HG02840 (cell line): Measurements from ENCODE around the gene WWP2.
"Not testable (repeated sequence)": the region's sequence is repeated elsewhere in the genome, so short reads cannot be mapped to it uniquely, and the experiment has no call there.

Experiments
- ATAC-seq: cut with Tn5 transposase; IDR thresholded peaks from one replicate; pipeline ENCODE4 v1.9.1; 2021; ENCODE audit warnings: mild to moderate bottlenecking, moderate library complexity, moderate number of reproducible peaks; ENCODE audit not compliant: unreplicated experiment, low FRiP score

The WWP2 gene

DNA sequence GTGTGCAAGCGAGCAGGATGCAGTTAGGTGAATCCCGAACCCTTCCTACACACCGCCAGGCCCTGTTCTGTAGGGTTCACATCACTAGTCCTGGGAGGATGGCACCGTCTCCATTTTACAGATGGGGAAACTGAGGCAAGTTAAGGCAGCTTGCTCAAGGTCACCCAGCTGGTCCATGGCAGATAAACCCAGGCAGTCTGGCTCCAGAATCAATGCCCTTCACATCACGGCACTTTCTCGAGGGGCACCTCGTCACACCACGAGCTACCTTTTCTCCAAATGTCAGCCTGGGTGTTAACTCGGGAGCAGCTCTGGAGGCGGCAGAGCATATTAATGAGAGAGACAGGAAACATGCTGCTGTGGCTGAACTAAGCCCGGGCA is 16.9 kb upstream of the WWP2 start:
- ATAC-seq: no peak

DNA sequence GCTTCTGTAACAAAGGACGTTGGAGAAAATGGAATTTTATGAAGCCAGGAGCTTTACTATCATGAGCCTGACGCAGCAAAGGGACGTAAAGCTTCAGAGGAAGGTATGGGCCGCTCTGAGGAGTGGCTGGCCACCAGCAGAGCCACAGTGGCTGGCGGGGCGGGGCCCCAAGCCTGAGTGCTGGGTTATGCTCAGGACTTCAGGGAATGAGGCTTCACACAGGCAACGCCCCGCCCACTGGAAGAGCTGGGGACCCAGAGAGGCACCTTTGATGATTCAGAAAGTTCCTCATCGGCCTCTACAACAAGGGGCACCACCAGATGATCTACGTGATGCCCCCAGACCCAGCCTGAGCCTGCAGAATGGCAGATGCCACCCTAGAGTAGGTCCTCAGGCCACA is 16.2 kb upstream of the WWP2 start:
- no peak for ATAC-seq

DNA sequence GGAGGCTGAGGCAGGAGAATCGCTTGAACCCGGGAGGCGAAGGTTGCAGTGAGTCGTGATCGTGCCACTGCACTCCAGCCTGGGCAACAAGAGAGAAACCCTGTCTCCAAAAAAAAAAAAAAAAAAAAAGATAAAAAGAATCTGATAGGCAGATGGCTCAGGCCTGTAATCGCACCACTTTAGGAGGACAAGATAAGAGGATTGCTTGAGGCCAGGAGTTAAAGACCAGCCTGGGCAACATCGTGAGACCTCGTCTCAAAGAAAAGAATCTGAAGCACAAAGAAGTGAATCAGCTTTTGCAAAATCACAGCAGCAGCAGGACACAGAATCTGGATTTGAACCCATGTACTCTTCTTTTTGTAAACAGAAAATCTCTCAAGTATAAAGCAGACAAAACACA is 15.0 kb upstream of the WWP2 start:
- ATAC-seq: no peak

DNA sequence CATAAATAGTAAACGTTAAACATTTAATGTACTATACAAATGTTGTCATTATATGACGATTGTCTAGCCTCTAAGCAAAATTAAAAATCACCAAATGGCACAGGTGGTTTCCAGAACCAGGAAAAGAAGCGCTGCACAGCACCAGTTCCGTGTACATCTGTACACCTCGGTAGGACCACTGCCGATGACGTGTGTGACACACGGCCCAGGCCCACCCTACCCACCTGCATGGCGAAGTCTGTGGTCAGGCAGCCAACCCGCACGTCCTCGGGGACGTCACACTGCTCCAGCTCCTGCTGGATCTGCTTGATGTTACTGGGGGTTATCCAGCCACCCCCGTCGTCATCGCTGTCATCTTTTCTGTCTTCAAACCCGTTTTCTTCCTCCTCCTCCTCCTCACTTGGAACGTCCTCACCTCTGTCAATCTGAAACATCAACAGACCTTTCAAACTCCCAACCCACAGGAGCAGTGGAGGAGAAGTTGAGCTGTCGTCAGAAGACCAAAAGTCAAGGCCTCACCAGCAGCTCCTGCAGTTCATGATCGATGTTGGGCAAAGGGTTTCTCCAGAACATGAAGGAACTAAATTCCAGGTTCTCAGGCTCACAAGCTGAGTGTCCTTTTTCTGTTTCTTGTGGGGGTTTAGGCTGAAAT is 13.3 kb upstream of the WWP2 start:
- ATAC-seq: no peak

DNA sequence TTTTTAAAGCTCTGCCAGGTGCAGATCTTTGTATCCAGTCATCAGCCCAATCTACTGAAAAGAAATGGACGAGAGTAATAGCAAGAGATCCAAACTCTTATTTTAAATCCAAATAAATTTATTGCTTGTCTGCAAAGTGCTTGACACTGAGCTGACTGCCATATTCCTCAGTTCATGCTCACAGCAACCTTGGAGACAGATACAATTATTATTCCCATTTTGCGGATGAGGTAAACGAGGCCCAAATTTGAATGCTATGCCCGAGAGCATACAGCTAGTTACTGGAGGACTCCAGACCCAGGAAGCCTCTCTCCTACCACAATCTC is 8.0 kb upstream of the WWP2 start:
- ATAC-seq: no peak

DNA sequence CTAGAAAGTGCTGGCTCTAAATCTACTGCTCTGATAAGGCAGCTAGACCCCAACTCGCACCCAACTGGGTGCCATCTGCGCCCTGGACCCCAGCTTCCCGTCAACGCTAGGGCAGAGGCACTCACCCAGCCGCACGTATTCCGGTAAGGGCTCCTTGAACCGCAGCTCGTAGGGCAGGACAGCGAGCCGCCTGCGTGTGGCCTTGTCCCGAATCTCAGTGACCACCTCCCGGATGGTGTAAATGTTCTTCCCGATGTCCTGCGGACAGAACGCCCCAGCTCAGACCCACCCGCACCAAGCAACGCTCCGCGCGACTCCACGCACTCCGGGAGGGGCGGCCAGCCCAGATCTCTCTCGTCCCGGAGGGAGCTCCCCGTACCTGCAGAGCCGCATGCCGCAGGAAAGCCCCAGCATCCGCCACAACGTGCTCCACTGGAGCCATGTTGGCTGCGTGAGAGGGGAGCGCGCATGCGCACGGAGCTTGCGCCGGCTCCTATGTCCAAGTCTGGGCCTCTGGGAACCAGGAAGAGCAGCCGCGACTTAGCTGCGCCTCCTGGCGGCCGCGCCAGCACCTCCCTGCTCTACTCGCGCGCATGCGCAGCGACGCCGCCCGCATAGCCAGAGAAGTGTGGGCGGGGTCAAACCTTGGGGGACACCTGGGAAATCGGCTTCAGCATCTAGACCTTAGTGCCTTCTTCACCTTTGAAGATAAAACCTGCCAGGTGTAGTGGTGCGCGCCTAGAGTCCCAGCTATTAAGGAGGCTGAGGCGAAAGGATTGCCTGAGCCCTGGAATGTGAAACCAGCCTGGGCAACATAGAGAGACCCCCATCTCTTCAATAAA is 7.4 kb upstream of the WWP2 start, which contains the start of gene NOB1:
Gene NOB1 (minus strand): TSS at position 458 of the 842 bp plus-strand sequence. CDS start 16 bp downstream, at position 442.
- peak; percentile 95 for ATAC-seq

DNA sequence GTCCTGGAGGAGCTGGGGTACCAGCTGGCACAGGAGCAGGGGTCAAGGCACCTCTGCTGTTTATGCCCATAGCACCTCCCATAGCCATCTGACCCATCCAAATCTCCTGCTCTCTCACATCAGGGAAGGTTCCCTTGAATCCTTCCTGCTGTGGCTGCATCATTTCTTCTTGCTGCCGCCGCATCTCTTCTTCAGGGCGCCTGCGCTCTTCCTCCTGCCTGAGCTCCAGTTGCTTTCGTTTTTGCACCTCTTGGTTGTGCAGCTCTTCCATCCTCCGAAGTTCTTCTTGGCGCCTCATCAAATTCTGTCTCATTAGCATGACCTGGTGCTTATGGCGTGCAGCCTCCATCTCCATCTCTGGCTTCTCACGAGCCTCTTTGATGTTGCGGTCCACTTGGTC is 5.4 kb upstream of the WWP2 start:
- ATAC-seq: no peak

DNA sequence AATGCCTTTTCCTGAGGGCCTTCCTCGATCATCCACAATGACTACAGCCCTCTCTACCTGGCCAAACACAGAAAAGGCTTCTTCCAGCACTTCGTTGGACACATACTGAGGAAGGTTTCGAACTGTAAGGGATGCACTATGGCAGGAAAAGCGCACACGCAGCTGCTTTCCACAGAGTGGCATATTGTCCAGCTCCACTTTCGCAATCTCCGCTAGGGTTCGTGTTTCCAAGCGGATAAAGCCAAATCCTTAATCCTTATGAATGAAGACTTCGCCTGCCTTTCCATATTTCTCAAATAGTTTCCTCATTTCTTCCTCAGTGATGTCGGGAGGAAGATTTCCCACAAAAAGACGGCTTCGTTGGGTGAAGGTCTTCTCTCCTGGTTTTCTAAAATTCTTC is 4.8 kb upstream of the WWP2 start:
- not testable (repeated sequence) for ATAC-seq

DNA sequence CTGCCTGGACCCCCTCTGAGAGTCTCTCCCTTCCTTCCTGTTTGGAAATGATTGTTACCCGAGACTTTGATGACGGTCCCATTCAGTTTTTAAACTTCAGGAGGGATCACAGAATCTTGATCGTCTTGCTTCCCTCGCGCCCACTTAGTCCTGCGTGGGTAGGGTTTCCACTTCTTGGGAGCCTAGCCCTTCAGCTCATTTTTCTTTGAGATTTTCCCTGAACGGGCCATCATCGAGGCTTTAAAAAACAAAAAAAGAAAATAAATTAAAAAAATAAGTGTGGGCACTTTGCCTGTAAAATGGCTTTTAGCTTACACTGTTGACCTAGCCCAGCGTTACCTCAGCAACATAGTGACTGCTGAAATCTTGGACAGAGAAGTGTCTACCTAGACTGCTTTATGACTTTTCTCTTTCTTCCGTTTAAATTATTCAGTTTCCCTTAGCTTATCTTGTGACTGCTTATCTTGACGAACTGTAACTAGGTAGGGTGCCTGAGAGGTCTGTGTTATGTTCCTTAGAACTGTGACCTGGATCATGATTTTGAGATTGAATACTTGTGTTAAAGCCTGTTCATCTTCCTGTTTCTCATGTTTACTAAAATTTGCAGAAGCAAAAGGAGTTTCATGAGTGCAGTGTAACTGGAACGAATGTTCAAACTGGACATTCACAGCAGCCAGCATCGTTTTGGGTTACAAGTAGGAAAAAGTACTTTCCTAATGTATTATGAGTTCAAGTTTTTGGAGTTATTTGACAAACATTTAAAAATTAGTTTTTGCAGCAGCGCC is 874 bp downstream of the WWP2 start:
- ATAC-seq: peak; percentile 8

- no peak for ATAC-seq
Measured at GRCh38 chr16:69763599-69763942, 1.4 kb downstream of the WWP2 start.

GRCh38 chr16:69767459-69768229 is 5.5 kb downstream of the WWP2 start:
- ATAC-seq: no peak

- no peak for ATAC-seq
Measured at GRCh38 chr16:69768666-69769065, 6.5 kb downstream of the WWP2 start.

DNA sequence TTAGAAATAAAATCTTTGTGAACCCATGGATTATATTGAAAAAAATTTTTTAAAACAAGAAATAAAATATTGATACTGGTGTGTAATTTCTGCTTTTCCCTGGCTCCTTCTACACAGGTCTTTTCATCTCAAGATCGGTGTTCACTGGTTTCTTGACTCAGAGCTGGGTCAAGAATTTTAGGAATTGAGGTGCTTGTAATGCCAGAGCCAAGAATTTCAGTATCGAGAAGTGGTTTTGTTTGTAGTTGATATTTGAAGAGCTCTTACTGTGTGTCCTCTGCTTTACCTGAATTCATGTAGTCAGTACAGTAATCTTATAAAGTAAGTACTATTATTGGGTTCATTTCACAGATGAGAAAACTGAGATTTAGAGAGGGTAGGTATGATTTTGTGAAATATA is 7.3 kb downstream of the WWP2 start:
- no peak for ATAC-seq

- ATAC-seq: no peak
Measured at GRCh38 chr16:69771651-69771967, 9.5 kb downstream of the WWP2 start.

DNA sequence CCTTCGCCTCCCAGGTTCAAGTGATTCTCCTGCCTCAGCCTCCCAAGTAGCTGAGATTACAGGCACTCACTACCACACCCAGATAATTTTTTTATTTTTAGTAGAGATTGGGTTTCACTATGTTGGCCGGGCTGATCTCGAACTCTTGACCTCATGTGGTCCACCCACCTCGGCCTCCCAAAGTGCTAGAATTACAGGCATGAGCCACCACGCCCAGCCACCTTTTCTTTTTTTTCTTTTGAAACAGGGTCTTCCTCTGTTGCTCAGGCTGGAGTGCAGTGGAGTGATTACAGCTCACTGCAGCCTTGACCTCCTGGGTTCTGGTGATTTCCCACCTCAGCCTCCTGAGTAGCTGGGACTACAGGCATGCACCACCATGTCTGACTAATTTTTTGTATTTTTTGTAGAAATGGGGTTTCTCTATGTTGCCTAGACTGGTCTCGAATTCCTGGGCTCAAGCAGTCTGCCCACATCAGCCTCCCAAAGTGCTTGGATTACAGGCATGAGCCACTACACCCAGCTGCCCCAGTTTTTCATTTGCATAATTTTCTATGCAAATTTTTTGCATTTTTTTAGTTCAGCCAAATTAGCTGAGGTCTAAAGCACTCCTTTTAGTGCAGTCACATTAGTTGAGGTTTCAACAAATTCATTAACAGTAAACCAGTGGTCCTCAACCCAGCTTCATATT is 11.3 kb downstream of the WWP2 start:
- no peak for ATAC-seq

- ATAC-seq: no peak
Measured at GRCh38 chr16:69775563-69775962, 13.4 kb downstream of the WWP2 start.

GRCh38 chr16:69779724-69780123 is 17.6 kb downstream of the WWP2 start:
- no peak for ATAC-seq

DNA sequence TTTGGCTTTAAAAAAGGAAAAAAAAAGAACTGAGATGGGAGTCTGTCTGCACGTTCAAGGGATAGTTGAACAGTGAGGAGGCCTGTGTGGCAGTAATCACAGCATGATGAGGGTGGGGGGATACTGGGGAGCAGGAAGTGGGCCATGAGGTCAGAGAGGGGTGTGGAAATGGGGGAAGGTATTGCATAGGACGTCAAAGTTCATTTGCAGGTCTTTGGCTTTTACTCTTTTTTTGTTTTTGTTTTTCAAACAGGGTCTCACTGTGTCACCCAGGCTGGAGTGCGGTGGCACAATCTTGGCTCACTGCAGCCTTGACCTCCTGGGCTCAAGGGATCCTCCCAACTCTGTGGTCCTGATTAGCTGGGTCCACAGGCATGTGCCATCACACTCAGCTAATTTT is 19.0 kb downstream of the WWP2 start:
- no peak for ATAC-seq

GRCh38 chr16:69784586-69784985 is 22.5 kb downstream of the WWP2 start:
- ATAC-seq: no peak

DNA sequence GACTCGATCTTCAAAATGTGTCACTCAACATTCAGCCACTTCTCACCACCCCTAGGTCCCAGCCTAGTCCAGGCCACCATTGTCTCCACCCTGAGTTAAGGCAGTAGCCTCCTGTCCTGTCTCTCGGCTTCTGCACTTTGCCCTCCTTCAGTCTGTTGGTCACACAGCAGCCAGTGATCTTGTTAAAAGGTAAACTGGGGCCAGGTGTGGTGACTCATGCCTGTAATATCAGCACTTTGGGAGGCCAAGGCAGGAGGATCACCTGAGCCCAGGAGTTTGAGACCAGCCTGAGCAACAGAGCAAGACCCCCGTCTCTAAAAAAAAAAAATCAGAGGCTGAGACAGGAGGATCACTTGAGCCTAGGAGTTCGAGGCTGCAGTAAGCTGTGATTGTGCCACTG is 25.8 kb downstream of the WWP2 start:
- no peak for ATAC-seq
